ENCODE data around the gene MAD2L1BP. TPM values are rescaled to one million over a fixed set of nuclear protein-coding genes. Genes with fewer than 3 reads are reported as not detected.

MAD2L1BP gene
- polyA plus RNA-seq, 1 of the 3 experiments (the other 2 are of a cell fraction): 30.9 TPM

- POLR2A ChIA-PET: no interaction called here
- H3K9me2 ChIP-seq: no peaks in the 10 kb centered on the region
- H4K20me1 ChIP-seq (ENCODE audit: insufficient read depth): no peaks in the 10 kb centered on the region
- 92% methylated on average over 14 of the region's 15 CpGs for WGBS (ENCODE audit: low lambda C conversion rate)
- no peak overlapping the region for H3K27ac ChIP-seq (ENCODE audit: low read depth in 2 of 2, low read length in 1 of 2)
- H3F3A ChIP-seq (replicated peaks; ENCODE audit: insufficient read depth): peaks cover 13% of the 10 kb centered on the region
- no peaks in the 10 kb centered on the region for H3K79me2 ChIP-seq (ENCODE audit: insufficient read depth)
- no peak overlapping the region for H3K4me3 ChIP-seq (ENCODE audit: low read depth in 2 of 2, low read length in 1 of 2)
- no peaks in the 10 kb centered on the region for H3K9me3 ChIP-seq
- no peaks in the 10 kb centered on the region for H3K27me3 ChIP-seq (ENCODE audit: insufficient read depth)
- peaks cover 14 to 67% of the 10 kb centered on the region in 2 experiments for H3K36me3 ChIP-seq (replicated peaks in 1 of 2; ENCODE audit: control insufficient read depth in 1 of 2, insufficient read depth in 2 of 2, low read length in 1 of 2)
- TF ChIP-seq ZBTB33 (IDR thresholded peaks at IDR 0.05; ENCODE audit: borderline replicate concordance, low read depth) (no peak), GATA2 (CRISPR knock-in tag; IDR thresholded peaks at IDR 0.05) (no peak), TAF1 (IDR thresholded peaks at IDR 0.05; ENCODE audit: borderline replicate concordance, low read depth, low read length) (no peak), POLR2AphosphoS5 (IDR thresholded peaks at IDR 0.05; ENCODE audit: low read depth, low read length) (no peak), FOXM1 (IDR thresholded peaks at IDR 0.05; ENCODE audit: low read depth) (no peak), SMC3 (IDR thresholded peaks at IDR 0.05; ENCODE audit: low read depth, low read length) (no peak), FOXJ3 (CRISPR knock-in tag; IDR thresholded peaks at IDR 0.05) (no peak), RCOR1 (IDR thresholded peaks at IDR 0.05; ENCODE audit: low read length) (no peak), CHD2 (IDR thresholded peaks at IDR 0.05; ENCODE audit: low read length, partially characterized antibody) (no peak), JUND (IDR thresholded peaks at IDR 0.05) (no peak)
- TF ChIP-seq, protein P1, sequence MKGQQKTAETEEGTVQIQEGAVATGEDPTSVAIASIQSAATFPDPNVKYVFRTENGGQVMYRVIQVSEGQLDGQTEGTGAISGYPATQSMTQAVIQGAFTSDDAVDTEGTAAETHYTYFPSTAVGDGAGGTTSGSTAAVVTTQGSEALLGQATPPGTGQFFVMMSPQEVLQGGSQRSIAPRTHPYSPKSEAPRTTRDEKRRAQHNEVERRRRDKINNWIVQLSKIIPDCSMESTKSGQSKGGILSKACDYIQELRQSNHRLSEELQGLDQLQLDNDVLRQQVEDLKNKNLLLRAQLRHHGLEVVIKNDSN (IDR thresholded peaks at IDR 0.05; ENCODE audit: borderline replicate concordance, low read depth): no peak
- no peak overlapping the region for H3K9ac ChIP-seq
- peaks cover 0 to 11% of the 10 kb centered on the region in 2 experiments; a peak in 1 of 4 replicates for H3K4me1 ChIP-seq (ENCODE audit: control insufficient read depth in 1 of 2, insufficient read depth in 2 of 2, low read depth in 1 of 2, low read length in 1 of 2)
- DNase-seq: no peak
- CTCF ChIA-PET: interaction anchor here (0.8 to 2.1 kb wide), 7 partner anchors 10 to 406 kb away, joined by 3 to 5 read pairs (median 3); no protein-coding TSS in a partner anchor
- H3K4me2 ChIP-seq: no peak overlapping the region
- no peak overlapping the region for H2AFZ ChIP-seq (ENCODE audit: low read depth)
These were observed 37.9 kb downstream of the MAD2L1BP start for GRCh38 chr6:43673444-43674084.

DNA sequence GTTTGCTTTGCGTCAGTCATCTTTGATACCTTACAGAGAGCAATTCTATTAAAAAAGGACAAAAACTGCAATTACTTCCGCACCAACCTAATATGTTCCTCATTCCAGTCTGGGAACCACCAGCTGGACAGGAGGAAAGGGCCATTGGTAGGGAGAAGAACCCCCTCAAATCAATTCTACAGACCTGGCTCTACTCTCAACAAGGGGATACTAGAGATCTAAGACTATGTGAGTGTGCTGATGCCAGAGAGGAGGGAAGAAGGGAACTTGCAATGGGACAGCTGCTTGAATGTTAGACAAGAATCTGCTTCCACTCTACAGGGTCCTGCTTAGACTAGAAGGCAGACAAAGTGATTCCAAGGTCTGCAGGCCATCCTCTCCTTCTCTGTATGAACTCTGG is 38.7 kb downstream of the MAD2L1BP start:
- Histone ChIP-seq H3K36me3 (replicated peaks in 1 of 2; ENCODE audit: control insufficient read depth in 1 of 2, insufficient read depth in 2 of 2, low read length in 1 of 2) (peaks cover 14 to 75% of the 10 kb centered on the region in 2 experiments), H3F3A (replicated peaks; ENCODE audit: insufficient read depth) (peaks cover 13% of the 10 kb centered on the region), H3K79me2 (ENCODE audit: insufficient read depth) (no peaks in the 10 kb centered on the region), H3K9me3 (no peaks in the 10 kb centered on the region), H2AFZ (ENCODE audit: low read depth) (no peak overlapping the region), H3K9ac (no peak overlapping the region), H4K20me1 (ENCODE audit: insufficient read depth) (no peaks in the 10 kb centered on the region), H3K4me1 (ENCODE audit: control insufficient read depth in 1 of 2, insufficient read depth in 2 of 2, low read depth in 1 of 2, low read length in 1 of 2) (peaks cover 0 to 4% of the 10 kb centered on the region in 2 experiments; a peak in 1 of 4 replicates), H3K27me3 (ENCODE audit: insufficient read depth) (no peaks in the 10 kb centered on the region), H3K9me2 (no peaks in the 10 kb centered on the region), H3K4me2 (no peak overlapping the region), H3K27ac (ENCODE audit: low read depth in 2 of 2, low read length in 1 of 2) (no peak overlapping the region), H3K4me3 (ENCODE audit: low read depth in 2 of 2, low read length in 1 of 2) (no peak overlapping the region)
- TF ChIP-seq TAF1 (IDR thresholded peaks at IDR 0.05; ENCODE audit: borderline replicate concordance, low read depth, low read length) (no peak), FOXM1 (IDR thresholded peaks at IDR 0.05; ENCODE audit: low read depth) (no peak)
- POLR2A ChIA-PET: no interaction called here
- CTCF ChIA-PET: interaction anchor here (0.8 to 4.9 kb wide), 4 partner anchors 8 to 100 kb away, joined by 3 to 41 read pairs (median 3); no protein-coding TSS in a partner anchor
- 100% methylated on average over 2 of the region's 2 CpGs for WGBS (ENCODE audit: low lambda C conversion rate)
- no peak for DNase-seq

Data from SK-N-SH (cell line).